GM18505 (cell line): ENCODE measurements around the gene IL34.

ENCODE experiments used
- ATAC-seq: cut with Tn5 transposase; IDR thresholded peaks from one replicate; pipeline ENCODE4 v1.9.1; 2021; ENCODE audit not compliant: unreplicated experiment
- POLR2A ChIP-seq: IDR thresholded peaks from 4 replicates; pipeline ENCODE4 v1.6.1; 2011; ENCODE audit warnings: borderline replicate concordance; ENCODE audit not compliant: insufficient read depth, insufficient read length; ENCODE audit errors: extremely low read depth

IL34 gene

DNA sequence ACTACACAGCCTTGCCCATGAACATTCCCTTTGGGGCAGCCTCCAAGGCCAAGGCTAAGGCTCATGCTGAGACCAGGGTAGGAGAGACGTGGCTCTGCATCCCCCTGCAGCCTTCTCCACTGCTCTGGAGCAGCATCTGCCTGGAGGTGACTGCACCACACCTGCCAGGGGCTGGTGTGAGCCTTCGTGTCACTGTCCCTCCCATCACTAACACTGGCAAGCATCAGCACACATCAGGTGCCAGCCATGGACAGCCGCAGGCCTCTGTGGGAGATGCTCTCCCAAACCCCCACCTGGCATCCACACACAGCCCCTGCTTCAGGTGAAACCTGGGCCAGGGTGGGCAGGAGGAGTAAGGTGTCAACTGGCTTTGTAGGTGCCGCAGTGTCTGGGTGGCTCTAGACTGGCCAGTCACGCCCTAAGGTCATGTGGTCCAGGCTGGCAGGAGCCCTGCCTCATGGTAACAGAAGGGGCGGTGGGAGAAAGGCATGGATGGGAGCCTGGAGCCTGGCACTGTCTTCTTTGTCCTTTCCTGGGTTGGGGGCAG, 57.5 kb downstream of the IL34 start:
- TF ChIP-seq POLR2A: no peak
- ATAC-seq: no peak

GRCh38 chr16:70704586-70704985, 58.2 kb downstream of the IL34 start:
- no peak for ATAC-seq
- no peak for TF ChIP-seq POLR2A

- TF ChIP-seq POLR2A: no peak
- no peak for ATAC-seq
These were observed 58.7 kb downstream of the IL34 start for GRCh38 chr16:70705056-70705455.

DNA sequence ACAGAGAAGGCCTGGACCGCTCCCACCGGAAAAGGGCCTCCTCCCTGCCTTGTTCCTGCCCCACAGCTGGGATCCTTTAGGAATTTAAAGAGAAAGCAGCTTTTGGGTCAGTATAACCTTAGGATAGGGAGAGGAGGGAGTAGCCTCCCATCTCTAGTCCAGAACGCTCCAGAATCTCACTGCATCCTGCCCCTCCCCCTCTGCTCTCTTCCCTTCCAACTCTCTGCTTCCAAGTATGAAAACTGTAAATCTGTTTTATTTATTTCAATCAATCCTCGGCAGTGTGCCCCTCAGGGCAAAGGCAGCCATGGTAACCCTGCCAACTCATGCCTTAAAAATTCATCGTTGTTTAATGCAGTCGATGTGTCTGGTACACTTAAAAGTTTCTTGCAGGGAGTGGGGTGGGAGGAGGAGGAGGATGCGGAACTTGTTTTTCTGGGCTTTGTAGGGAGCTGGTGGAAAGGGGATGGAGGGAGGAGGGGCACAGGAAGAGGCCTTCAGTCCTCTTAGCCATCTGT, 60.6 kb downstream of the IL34 start:
- ATAC-seq: no peak
- TF ChIP-seq POLR2A: no peak

DNA sequence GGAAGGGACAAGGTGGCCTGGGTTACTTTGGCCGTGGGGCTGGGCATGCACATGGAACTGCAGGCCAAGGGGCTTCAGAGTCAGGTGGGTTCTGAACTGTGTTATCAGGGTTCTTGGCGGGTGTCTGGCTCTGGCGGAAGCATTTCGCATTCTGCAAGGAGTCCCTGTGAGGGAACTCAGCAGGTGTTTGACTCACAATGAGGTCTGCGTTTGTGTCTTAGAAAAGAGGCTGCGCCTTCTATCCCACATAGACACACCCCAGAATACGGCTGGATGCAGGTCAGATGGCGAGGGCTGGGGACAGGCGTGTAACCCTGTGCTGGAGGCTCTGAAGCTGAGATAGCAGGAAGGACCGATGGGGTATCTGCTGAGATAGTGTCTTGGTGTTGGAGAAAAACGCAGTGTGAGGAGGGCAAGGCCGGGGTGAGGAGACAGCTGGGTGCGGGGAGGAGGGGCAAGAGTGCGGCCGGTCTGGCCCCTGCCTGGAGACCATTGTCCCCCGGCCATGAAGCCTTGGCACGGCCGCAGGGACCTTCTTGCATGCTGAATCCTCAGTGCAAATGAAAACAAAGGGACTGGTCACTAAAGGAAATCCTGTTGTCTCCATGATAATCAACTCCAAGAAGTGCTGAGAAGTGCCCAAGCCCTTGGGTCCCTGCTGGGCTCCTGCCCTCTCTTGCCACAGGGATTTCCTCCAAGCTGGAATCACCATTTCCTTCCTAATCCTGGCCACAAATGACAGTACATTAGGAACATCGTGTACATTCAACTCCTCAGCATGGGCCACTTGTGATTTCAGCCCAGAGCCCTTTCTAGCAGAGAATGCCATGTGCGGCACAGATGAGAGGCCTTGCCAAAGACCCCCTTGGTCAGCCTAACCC, 62.2 kb downstream of the IL34 start:
- TF ChIP-seq POLR2A: no peak
- ATAC-seq: no peak

DNA sequence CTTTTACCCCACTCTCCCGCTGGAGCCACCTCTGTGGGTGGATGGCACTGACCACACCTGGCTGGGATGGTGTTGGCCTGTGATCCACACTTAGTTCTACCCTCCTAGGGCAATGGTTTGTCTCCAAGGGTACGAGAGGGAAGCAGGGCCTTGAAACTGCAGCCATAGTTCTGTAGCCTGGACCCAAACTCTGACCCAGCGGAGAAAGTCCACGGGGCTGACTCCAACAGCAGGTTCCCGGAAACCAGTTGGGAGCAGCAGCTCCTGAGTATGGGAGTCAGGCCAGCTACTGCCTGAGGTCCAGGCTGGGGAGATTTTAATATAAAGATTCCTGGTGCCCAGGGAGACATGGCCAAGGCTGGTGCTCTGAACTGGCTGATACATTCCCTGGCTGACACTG, 63.1 kb downstream of the IL34 start:
- ATAC-seq: no peak
- no peak for TF ChIP-seq POLR2A

GRCh38 chr16:70709942-70710341, 63.6 kb downstream of the IL34 start:
- no peak for TF ChIP-seq POLR2A
- ATAC-seq: no peak
